ENCODE measurements around the gene MRPL41.
"Not testable (repeated sequence)": the region's sequence is repeated elsewhere in the genome, so short reads cannot be mapped to it uniquely, and the experiment has no call there.

The MRPL41 gene

GRCh38 chr9:137522746-137523455 lies 28.8 kb upstream of the MRPL41 start:
- DNase-seq (ENCODE audit: low read depth), result no peak

- DNase-seq (ENCODE audit: low read depth), result no peak
These were observed 27.3 kb upstream of the MRPL41 start for GRCh38 chr9:137524161-137524980.

DNA sequence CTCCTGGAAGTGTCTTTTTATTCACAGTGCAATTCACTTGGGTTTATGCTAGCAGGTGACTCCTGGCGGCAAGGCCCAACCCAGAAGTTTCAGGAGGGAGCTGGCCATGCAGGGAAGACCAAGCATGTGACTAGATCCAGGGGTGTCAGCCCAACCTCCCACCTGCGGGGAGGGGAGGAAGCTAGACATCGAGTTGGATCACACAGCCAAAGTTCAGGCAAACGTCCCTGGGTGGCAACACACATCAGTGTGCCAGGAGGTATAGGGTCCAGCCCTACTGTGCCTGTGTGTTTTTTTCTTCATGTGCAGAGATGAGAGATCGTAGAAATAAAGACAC lies 26.7 kb upstream of the MRPL41 start:
- DNase-seq (ENCODE audit: low read depth), result no peak

- no peak for DNase-seq (ENCODE audit: low read depth)
These were observed 21.3 kb upstream of the MRPL41 start for GRCh38 chr9:137530331-137530730.

DNA sequence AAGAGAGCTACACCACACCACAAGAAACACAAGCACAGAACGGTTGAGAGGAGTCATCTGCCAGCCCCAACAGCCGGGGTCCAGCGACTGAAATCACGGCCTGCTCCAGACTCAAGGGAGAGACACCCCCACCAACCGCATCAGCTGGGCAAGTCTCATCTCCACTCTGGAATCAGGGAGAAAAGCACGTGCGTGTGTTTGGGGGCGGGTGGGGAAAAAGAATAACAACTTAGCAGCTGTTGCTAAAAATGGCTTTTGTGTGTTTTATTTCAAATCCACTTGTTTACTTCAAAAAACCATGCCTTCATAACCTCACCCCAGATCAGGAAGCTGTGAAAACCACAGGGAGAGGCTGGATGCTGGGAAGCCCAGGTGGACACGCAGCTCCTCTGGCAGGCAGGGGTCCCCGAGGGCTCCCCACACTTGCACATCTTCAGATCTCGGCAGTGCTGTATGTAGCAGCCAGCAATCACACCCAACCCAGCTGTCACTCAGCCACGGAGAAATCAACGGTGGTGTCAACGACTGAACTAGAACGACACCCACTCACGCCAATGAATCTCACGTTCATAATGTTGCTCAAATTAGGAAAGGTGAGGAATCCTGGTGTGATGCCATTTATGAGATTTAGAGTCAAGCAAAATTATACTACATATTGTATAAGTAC lies 20.4 kb upstream of the MRPL41 start:
- no peak for DNase-seq (ENCODE audit: low read depth)

GRCh38 chr9:137532891-137533468 lies 18.7 kb upstream of the MRPL41 start:
- not testable (repeated sequence) for DNase-seq (ENCODE audit: low read depth)

DNA sequence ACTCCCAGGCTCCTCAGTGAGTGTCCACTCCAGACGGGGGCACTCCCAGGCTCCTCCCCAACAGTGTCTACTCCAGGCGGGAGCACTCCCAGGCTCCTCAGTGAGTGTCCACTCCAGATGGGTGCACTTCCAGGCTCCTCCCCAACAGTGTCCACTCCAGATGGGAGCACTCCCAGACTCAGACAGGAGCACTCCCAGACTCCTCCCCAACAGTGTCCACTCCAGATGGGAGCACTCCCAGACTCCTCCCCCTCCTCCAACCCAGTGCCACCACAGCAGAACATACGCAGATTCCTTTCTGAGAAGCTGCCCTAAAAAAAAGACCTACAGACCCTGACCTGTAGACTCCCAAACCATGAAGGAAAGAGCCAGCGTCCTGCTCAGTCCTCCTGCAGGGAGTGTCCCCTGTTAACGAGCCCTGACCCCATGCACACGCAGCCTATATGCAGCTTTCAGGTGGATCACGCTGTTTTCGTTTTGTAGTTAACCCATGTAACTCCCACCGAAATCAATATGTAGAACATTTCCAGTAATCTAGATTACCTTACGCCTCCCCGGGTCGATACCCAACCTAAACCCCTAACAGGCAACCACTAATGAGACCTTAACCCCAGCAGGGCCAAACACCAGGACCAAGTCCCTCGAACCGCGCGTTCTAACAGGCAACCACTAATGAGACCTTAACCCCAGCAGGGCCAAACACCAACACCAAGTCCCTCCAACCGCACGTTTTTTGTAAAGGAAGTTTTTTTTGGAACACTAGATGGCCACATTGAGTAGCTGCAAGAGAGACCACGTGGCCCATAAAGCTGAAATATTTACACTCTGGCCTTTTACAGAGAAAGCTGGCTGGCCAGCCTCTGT lies 17.2 kb upstream of the MRPL41 start:
- DNase-seq (ENCODE audit: low read depth), result no peak

GRCh38 chr9:137535120-137535428 lies 16.6 kb upstream of the MRPL41 start:
- DNase-seq (ENCODE audit: low read depth), result no peak

- not testable (repeated sequence) for DNase-seq (ENCODE audit: low read depth)
These were observed 15.0 kb upstream of the MRPL41 start for GRCh38 chr9:137536594-137537131.

DNA sequence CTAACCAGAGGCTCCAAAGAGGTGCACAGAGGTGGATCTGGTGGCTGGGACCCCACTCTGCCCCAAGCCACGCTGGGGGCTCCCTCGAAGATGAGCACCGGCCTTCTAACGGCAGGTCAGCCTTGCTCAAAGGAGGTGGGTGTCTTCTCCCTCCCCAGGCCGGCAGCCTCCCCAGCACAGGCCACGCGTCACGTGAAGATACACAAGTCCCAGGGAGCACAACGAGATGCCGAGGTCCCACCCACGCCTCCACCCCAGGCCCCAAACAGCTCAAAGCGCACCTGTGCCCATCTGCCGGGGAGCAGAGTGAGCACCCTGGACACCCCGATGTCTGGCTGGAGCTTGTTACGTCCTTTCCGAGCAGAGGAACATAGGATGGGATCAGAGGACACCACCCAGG lies 13.6 kb upstream of the MRPL41 start:
- no peak for DNase-seq (ENCODE audit: low read depth)

- no peak for DNase-seq (ENCODE audit: low read depth)
These were observed 11.1 kb upstream of the MRPL41 start for GRCh38 chr9:137540536-137540935.

DNA sequence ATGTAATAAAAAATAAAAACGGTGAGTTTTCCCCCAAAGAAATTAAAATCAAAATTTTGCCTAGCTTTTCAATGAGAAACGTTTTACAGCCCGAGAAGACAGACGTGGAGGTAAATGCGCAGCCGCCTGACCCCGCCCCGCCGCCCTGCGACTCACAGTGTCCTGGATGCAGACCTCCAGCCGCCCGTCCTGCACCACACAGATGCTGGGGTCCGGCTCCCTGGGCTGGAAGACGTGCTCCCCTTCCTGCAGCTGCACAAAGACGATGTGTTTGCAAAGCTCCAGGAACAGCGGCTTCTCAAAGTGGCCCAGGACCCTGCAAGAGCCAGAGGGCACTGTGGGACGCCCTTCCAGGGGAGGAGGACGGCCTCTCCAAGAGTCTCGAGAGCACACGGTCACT lies 9.2 kb upstream of the MRPL41 start:
- DNase-seq (ENCODE audit: low read depth), result no peak

GRCh38 chr9:137543237-137543963 lies 8.3 kb upstream of the MRPL41 start:
- no peak for DNase-seq (ENCODE audit: low read depth)

DNA sequence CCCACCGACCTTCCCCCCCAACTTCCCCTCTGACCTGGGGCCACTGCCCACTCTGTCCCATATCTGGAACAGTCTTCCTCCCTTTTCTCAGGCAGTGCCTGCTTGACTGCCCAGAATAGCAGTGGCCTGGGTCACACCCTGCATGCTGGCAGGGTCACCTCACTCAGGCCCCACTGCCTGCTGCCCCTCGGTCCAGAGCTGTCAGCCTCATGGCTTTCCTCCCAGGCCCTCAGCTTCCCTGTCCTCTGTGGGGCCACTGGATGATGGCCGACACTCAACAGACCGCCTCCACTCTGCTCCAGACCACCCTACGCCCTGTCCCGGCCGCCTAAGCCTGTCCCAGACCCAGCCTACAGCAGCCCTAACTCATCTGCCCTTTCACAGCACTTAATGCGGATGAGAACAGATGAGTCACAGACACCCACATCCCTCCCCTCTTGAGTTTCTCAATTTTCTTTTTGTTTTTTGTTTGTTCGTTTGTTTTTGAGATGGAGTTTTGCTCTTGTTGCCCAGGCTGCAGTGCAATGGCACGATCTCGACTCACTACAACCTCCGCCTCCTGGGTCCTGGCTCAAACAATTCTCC lies 7.4 kb upstream of the MRPL41 start:
- DNase-seq (ENCODE audit: low read depth), result no peak

DNA sequence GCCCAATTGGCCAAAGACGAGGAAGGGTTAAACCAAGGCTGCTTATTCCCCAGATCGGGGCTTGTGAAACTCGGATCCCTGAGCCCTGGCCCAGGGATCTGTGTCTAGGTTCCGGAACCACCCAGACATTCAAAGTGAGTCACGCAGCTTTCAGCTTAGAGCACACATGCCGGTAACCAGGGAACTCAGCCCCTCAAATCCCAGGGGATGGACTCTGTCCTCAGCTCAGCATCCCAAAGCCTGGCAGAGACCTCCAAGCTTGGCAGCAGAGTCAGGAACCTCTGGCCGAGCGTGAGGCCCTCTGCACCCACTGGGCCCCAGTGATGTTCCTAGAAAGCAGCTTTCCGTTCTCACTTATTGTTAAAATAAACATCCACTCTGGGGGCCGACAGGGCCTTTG lies 6.6 kb upstream of the MRPL41 start:
- no peak for DNase-seq (ENCODE audit: low read depth)

GRCh38 chr9:137547687-137548543 lies 3.8 kb upstream of the MRPL41 start:
- DNase-seq (ENCODE audit: low read depth), result no peak

DNA sequence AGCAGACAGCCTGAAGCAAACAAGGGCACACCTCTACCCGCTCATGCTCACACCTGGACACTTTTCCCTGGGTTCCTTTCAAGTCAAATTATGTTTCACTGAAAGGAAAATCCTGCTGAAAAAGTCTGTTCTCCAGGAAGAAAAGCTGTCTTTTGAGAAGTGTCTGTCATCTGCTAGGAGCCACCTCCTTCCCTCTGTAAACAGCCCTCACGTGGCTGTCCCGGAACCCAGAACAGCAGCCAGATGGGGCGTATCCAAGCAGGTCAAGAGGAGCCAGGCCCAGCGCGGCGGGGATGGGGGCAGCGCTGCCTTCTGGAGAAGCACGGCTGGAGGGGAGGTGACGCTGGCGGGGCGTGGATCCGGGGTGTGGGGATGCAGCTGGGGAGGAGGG lies 1.5 kb upstream of the MRPL41 start, which contains the start of gene PNPLA7:
Gene PNPLA7, minus strand, starts transcription at position 172 of the 391 bp plus-strand sequence. CDS start 205 bp downstream, outside the sequence.
- DNase-seq (ENCODE audit: low read depth), result peak; percentile 27

- not testable (repeated sequence) for DNase-seq (ENCODE audit: low read depth)
These were observed 768 bp upstream of the MRPL41 start for GRCh38 chr9:137550958-137551263.

GRCh38 chr9:137552022-137552768 lies 516 bp downstream of the MRPL41 start:
- DNase-seq (ENCODE audit: low read depth), result no peak
